ENCODE measurements around the gene CADPS2.

DNA sequence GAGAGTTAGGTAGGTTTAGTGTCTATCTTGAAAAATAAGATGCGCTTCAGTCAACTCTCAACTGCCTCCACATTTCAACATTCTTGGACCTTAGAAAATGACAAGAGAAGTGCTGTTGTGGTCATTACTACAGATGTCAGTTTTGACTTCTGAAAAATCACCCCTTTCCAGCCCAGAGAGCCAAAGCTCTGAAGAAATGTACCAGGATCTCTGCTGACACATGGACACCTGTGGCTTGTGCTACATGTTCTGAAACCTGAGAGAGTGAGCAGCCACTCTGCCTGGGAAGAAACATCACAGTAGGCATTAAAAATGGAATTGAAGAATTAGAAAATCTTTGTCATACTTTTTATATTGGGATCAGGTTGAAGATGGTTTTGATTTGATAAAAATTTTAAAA, 545.8 kb downstream of the CADPS2 start:
- no peak for TF ChIP-seq CTCF (IDR thresholded peaks at IDR 0.05)
- no peak for TF ChIP-seq POLR2A (IDR thresholded peaks at IDR 0.05)
